Parathyroid adenoma (tissue), 2 donors: Measurements from ENCODE around the gene CELA3A.

ENCODE experiments used
- H2AFZ ChIP-seq: fragments of 300-600 bp; sonication (generic); one replicate; pipeline ENCODE4 v1.7.0; 2017; ENCODE audit warnings: antibody characterized with exemption, mild to moderate bottlenecking
- H3K27ac ChIP-seq: fragments of 300-600 bp; sonication (generic); one replicate; pipeline ENCODE4 v1.7.0; 2017
- H3K27me3 ChIP-seq: fragments of 300-600 bp; sonication (generic); one replicate; pipeline ENCODE4 v1.7.0; 2017; ENCODE audit warnings: low read length; ENCODE audit not compliant: control insufficient read depth, insufficient read depth
- H3K36me3 ChIP-seq: fragments of 300-600 bp; sonication (generic); one replicate; pipeline ENCODE4 v1.7.0; 2017; ENCODE audit warnings: low read length; ENCODE audit not compliant: control insufficient read depth, insufficient read depth
- H3K4me1 ChIP-seq: fragments of 300-600 bp; sonication (generic); one replicate; pipeline ENCODE4 v1.7.0; 2017; ENCODE audit warnings: control low read depth
- H3K4me2 ChIP-seq: fragments of 300-600 bp; sonication (generic); one replicate; pipeline ENCODE4 v1.7.0; 2017; ENCODE audit warnings: low read length
- H3K4me3 ChIP-seq: fragments of 300-600 bp; sonication (generic); one replicate; pipeline ENCODE4 v1.7.0; 2017; ENCODE audit warnings: low read depth, low read length
- H3K79me2 ChIP-seq: fragments of 300-600 bp; sonication (generic); one replicate; pipeline ENCODE4 v1.7.0; 2017; ENCODE audit warnings: control low read depth
- H3K9ac ChIP-seq: fragments of 300-600 bp; sonication (generic); one replicate; pipeline ENCODE4 v1.7.0; 2017; ENCODE audit warnings: mild to moderate bottlenecking
- H3K9me3 ChIP-seq: fragments of 300-600 bp; sonication (generic); one replicate; pipeline ENCODE4 v1.7.0; 2017; ENCODE audit warnings: low read length; ENCODE audit not compliant: control insufficient read depth
- CTCF ChIP-seq: fragments of 300-600 bp; sonication (generic); IDR thresholded peaks from one replicate; pipeline ENCODE4 v1.7.0; 2017; ENCODE audit warnings: antibody characterized with exemption, mild to moderate bottlenecking
- donor health status: primary hyperparathyroidism.

The CELA3A gene

GRCh38 chr1:21956720-21957552, 44.5 kb upstream of the CELA3A start:
- Histone ChIP-seq H3K4me3 (no peak overlapping the region), H3K9me3 (no peaks in the 10 kb centered on the region), H2AFZ (peak overlapping the region; percentile 57), H3K4me1 (peaks cover 5% of the 10 kb centered on the region), H3K27ac (peak overlapping the region; percentile 9), H3K36me3 (no peaks in the 10 kb centered on the region), H3K27me3 (no peaks in the 10 kb centered on the region), H3K79me2 (no peaks in the 10 kb centered on the region), H3K9ac (no peak overlapping the region), H3K4me2 (no peak overlapping the region)
- no peak for TF ChIP-seq CTCF

GRCh38 chr1:21961337-21961736, 40.1 kb upstream of the CELA3A start:
- Histone ChIP-seq H3K9me3 (no peaks in the 10 kb centered on the region), H3K27me3 (no peaks in the 10 kb centered on the region), H3K36me3 (no peaks in the 10 kb centered on the region), H3K4me2 (no peak overlapping the region), H3K27ac (no peak overlapping the region), H2AFZ (no peak overlapping the region), H3K4me1 (peaks cover 5% of the 10 kb centered on the region), H3K9ac (no peak overlapping the region), H3K79me2 (no peaks in the 10 kb centered on the region), H3K4me3 (no peak overlapping the region)
- TF ChIP-seq CTCF = no peak

GRCh38 chr1:21961799-21962198, 39.7 kb upstream of the CELA3A start:
- Histone ChIP-seq H3K4me2 (no peak overlapping the region), H3K9me3 (no peaks in the 10 kb centered on the region), H3K4me1 (peaks cover 4% of the 10 kb centered on the region), H3K27me3 (no peaks in the 10 kb centered on the region), H3K36me3 (no peaks in the 10 kb centered on the region), H3K27ac (no peak overlapping the region), H3K9ac (no peak overlapping the region), H2AFZ (no peak overlapping the region), H3K79me2 (no peaks in the 10 kb centered on the region), H3K4me3 (no peak overlapping the region)
- no peak for TF ChIP-seq CTCF

- Histone ChIP-seq H3K4me1 (no peaks in the 10 kb centered on the region), H3K4me3 (no peak overlapping the region), H3K27ac (no peak overlapping the region), H3K27me3 (no peaks in the 10 kb centered on the region), H3K36me3 (no peaks in the 10 kb centered on the region), H3K4me2 (no peak overlapping the region), H3K79me2 (no peaks in the 10 kb centered on the region), H2AFZ (no peak overlapping the region), H3K9ac (no peak overlapping the region), H3K9me3 (no peaks in the 10 kb centered on the region)
- peak; percentile 77 for TF ChIP-seq CTCF
Observed at GRCh38 chr1:21963477-21964217, 37.8 kb upstream of the CELA3A start.
